ENCODE results near the gene HOXA11.

GRCh38 chr7:27196287-27196767 is 11.3 kb upstream of the HOXA11 start:
- TF ChIP-seq POLR2A (IDR thresholded peaks at IDR 0.05) (no peak), CTCF (IDR thresholded peaks at IDR 0.05) (peak; percentile 55 to 85 (median 74))

Data from heart left ventricle (tissue), 13 donors.